Endothelial cell of umbilical vein (primary cell): ENCODE measurements around the gene NUBPL. TPM values are rescaled to one million over a fixed set of nuclear protein-coding genes. Genes with fewer than 3 reads are reported as not detected.

Experiments
- BruUV-seq: library from RNA; stranded (reverse); fragments of 400-500 nt; replicated peaks from 2 replicates; lab custom pipeline; 2021; lab: Mats Ljungman, UMichigan
- CTCF ChIA-PET: fragments of 300-600, 350-600 bp; sonication (Branson Sonifier 250); formaldehyde crosslinking; loops from one replicate; lab custom pipeline; 2021; ENCODE audit warnings: antibody characterized with exemption, inconsistent platforms; lab: Charles Lee
- POLR2A ChIA-PET: fragments of 300-600, 350-600 bp; sonication (Branson Sonifier 250); formaldehyde crosslinking; loops from one replicate; lab custom pipeline; 2021; ENCODE audit warnings: antibody characterized with exemption, inconsistent platforms; lab: Charles Lee
- DNase-seq: peaks from one replicate; pipeline ENCODE4 v3.0.0-alpha.2; 2011; ENCODE audit warnings: low read depth, low spot score
- FAIRE-seq: peaks from 2 replicates; lab custom pipeline; 2011; peaks lifted over from hg19 to GRCh38; lab: Jason Lieb, UNC
- H2AFZ ChIP-seq: 2 replicates; pipeline ENCODE4 v1.6.0; 2012; ENCODE audit warnings: low read depth, low read length, control low read depth, inconsistent platforms
- H3K27ac ChIP-seq: 2 replicates; pipeline ENCODE4 v1.5.1; 2011; ENCODE audit warnings: low read depth, mild to moderate bottlenecking, control low read depth, low read length, moderate library complexity; ENCODE audit not compliant: insufficient read depth
- H3K27me3 ChIP-seq, 2 experiments: 2 replicates each; pipeline versions ENCODE4 v1.6.0 to v1.6.1; 2011; ENCODE audit warnings: low read length in 2 of 2, mixed read lengths in 1 of 2; ENCODE audit not compliant: control insufficient read depth in 2 of 2, insufficient read depth in 2 of 2
- H3K36me3 ChIP-seq, 2 experiments: 2 replicates in 1 of 2; 3 replicates in 1 of 2; pipeline ENCODE4 v1.5.1; 2011; ENCODE audit warnings: low read length in 2 of 2, mild to moderate bottlenecking in 1 of 2, moderate library complexity in 1 of 2; ENCODE audit not compliant: control insufficient read depth in 2 of 2, insufficient read depth in 2 of 2; ENCODE audit errors: extremely low read depth in 1 of 2
- H3K4me1 ChIP-seq: 3 replicates; pipeline ENCODE4 v1.5.1; 2011; ENCODE audit warnings: mild to moderate bottlenecking, low read length; ENCODE audit not compliant: control insufficient read depth, insufficient read depth; ENCODE audit errors: extremely low read depth
- H3K4me2 ChIP-seq: 2 replicates; pipeline ENCODE4 v1.6.1; 2011; ENCODE audit warnings: low read length, control low read depth, mixed read lengths; ENCODE audit not compliant: insufficient read depth
- H3K4me3 ChIP-seq, 3 experiments: fragments of 200-600 bp in 1 of 3; sonication (generic), shearing (Covaris generic) in 1 of 3; replicated peaks in 1 of 3; 2 replicates each; pipeline ENCODE4 v1.5.1; 2011 to 2016; ENCODE audit warnings: control low read depth in 3 of 3, low read length in 3 of 3, mild to moderate bottlenecking in 2 of 3, inconsistent platforms in 1 of 3, low read depth in 1 of 3, moderate library complexity in 1 of 3; ENCODE audit not compliant: insufficient read depth in 1 of 3
- H3K79me2 ChIP-seq: 2 replicates; pipeline ENCODE4 v1.6.0; 2012; ENCODE audit warnings: low read length, inconsistent platforms; ENCODE audit not compliant: control insufficient read depth, insufficient read depth
- H3K9ac ChIP-seq: replicated peaks from 2 replicates; pipeline ENCODE3; 2011; ENCODE audit warnings: low read length, control low read depth; ENCODE audit not compliant: insufficient read depth; ENCODE audit errors: extremely low read depth
- H3K9me1 ChIP-seq: replicated peaks from 3 replicates; pipeline ENCODE4 v1.6.0; 2011; ENCODE audit warnings: mild to moderate bottlenecking, low read length; ENCODE audit not compliant: control insufficient read depth, insufficient read depth; ENCODE audit errors: extremely low read depth
- H3K9me3 ChIP-seq: replicated peaks from 2 replicates; pipeline ENCODE4 v1.5.1; 2012; ENCODE audit warnings: low read length, inconsistent platforms; ENCODE audit not compliant: control insufficient read depth, insufficient read depth
- H4K20me1 ChIP-seq: replicated peaks from 2 replicates; pipeline ENCODE3; 2011; ENCODE audit warnings: mild to moderate bottlenecking, low read length; ENCODE audit not compliant: control insufficient read depth, insufficient read depth; ENCODE audit errors: extremely low read depth
- CTCF ChIP-seq, 2 donors: IDR thresholded peaks; 1 replicate in 1 of 2; 2 replicates in 1 of 2; pipeline ENCODE4 v1.5.1; 2011; ENCODE audit warnings: low read length in 2 of 2, mild to moderate bottlenecking in 2 of 2, moderate library complexity in 2 of 2, control low read depth in 1 of 2, inconsistent platforms in 1 of 2, low read depth in 1 of 2; ENCODE audit not compliant: insufficient read depth in 1 of 2; ENCODE audit errors: extremely low read depth in 1 of 2
- EZH2 ChIP-seq: IDR thresholded peaks from 2 replicates; pipeline ENCODE4 v1.6.1; 2012; ENCODE audit warnings: borderline replicate concordance, low read depth, mild to moderate bottlenecking, moderate library complexity, low read length, inconsistent platforms; ENCODE audit not compliant: severe bottlenecking
- GATA2 ChIP-seq: IDR thresholded peaks from 2 replicates; pipeline ENCODE4 v1.7.0; 2011; ENCODE audit warnings: low read depth, mild to moderate bottlenecking, moderate library complexity, mixed read lengths, low read length; ENCODE audit not compliant: insufficient read length, insufficient read depth
- JUN ChIP-seq: IDR thresholded peaks from 2 replicates; pipeline ENCODE4 v1.6.1; 2011; ENCODE audit warnings: borderline replicate concordance, low read depth; ENCODE audit not compliant: insufficient read length, insufficient read depth
- MAX ChIP-seq: IDR thresholded peaks from 2 replicates; pipeline ENCODE4 v1.6.1; 2011; ENCODE audit not compliant: insufficient read depth, insufficient read length
- MYC ChIP-seq: IDR thresholded peaks from one replicate; pipeline ENCODE4 v1.6.1; 2011; ENCODE audit warnings: mild to moderate bottlenecking, low read depth, low read length
- POLR2A ChIP-seq: IDR thresholded peaks from 2 replicates; pipeline ENCODE4 v1.6.1; 2012; ENCODE audit warnings: low read depth, mild to moderate bottlenecking, control low read depth, low read length
- POLR2AphosphoS5 ChIP-seq: IDR thresholded peaks from 2 replicates; pipeline ENCODE4 v1.6.1; 2012; ENCODE audit warnings: low read depth, mild to moderate bottlenecking, control low read depth, low read length, moderate library complexity; ENCODE audit not compliant: insufficient read depth
- dilution Hi-C: fragments of 300-500 bp; cut with MboI; formaldehyde crosslinking; loops from one replicate; pipeline ENCODE4 v1.15.0; 2019; ENCODE audit warnings: low sequenced_read_pairs; ENCODE audit not compliant: extremely low pct_ligation_motif_present
- intact Hi-C: fragments of 100-400 bp; cut with micrococcal nuclease; formaldehyde crosslinking; loops from one replicate; pipeline ENCODE4 v1.10.0; 2022
- polyA plus RNA-seq, 4 experiments: library from polyadenylated mRNA; depleted of rRNA in 3 of 4; stranded (reverse) in 3 of 4; unstranded in 1 of 4; fragments of >200 nt; gene quantifications; 2 replicates each; pipeline versions ENCODE4 v1.2.1 to v1.2.3, GENCODE V29; 2011 to 2012; ENCODE audit warnings: missing spikeins in 1 of 4
- total RNA-seq: library from RNA; stranded (reverse); gene quantifications from 2 replicates; pipeline ENCODE4 v1.2.3, GENCODE V29; 2021

The NUBPL gene
- total and polyA plus RNA-seq, 2 donors (not counting 3 experiments of a cell fraction or from before 2014, with no cell fraction given): 2.1 to 12.3 TPM

- no peak overlapping the region for H3K4me3 ChIP-seq
- no peak for TF ChIP-seq POLR2A
- TF ChIP-seq POLR2AphosphoS5: no peak
- TF ChIP-seq MYC: no peak
- no peak for TF ChIP-seq JUN
- TF ChIP-seq GATA2: no peak
- no peak for TF ChIP-seq MAX
- no peak for TF ChIP-seq EZH2
- no peak for TF ChIP-seq CTCF (IDR thresholded peaks at IDR 0.05; ENCODE audit: extremely low read depth in 1 of 2, insufficient read depth in 1 of 2, low read depth in 1 of 2, low read length in 2 of 2)
- H3K27me3 ChIP-seq: no peaks in the 10 kb centered on the region
- H3K79me2 ChIP-seq: no peaks in the 10 kb centered on the region
- DNase-seq (no peak), FAIRE-seq (no peak)
- ChIA-PET CTCF (no interaction called here), POLR2A (no interaction called here)
- H2AFZ ChIP-seq: no peak overlapping the region
- no peaks in the 10 kb centered on the region for H3K9me1 ChIP-seq
- H3K9ac ChIP-seq: no peak overlapping the region
- no peaks in the 10 kb centered on the region for H4K20me1 ChIP-seq
- no peak overlapping the region for H3K27ac ChIP-seq
- no TSS peak for BruUV-seq
- no peaks in the 10 kb centered on the region for H3K36me3 ChIP-seq
- no peaks in the 10 kb centered on the region for H3K9me3 ChIP-seq
- intact Hi-C loops (no loop called here), dilution Hi-C loops (no loop called here)
- no peak overlapping the region for H3K4me2 ChIP-seq
- H3K4me1 ChIP-seq: no peaks in the 10 kb centered on the region
Measured at GRCh38 chr14:31578792-31579501, 17.7 kb downstream of the NUBPL start.
